Keratinocyte (primary cell): Measurements from ENCODE around the gene PRR13. TPM values are rescaled to one million over a fixed set of nuclear protein-coding genes. Genes with fewer than 3 reads are reported as not detected.
"Not testable (repeated sequence)": the region's sequence is repeated elsewhere in the genome, so short reads cannot be mapped to it uniquely, and the experiment has no call there.

Experiments
- DNase-seq: peaks from one replicate; pipeline ENCODE4 v3.0.0-alpha.2; 2011; ENCODE audit warnings: low read depth, missing footprints, low spot score
- FAIRE-seq: peaks from 2 replicates; lab custom pipeline; 2011; peaks lifted over from hg19 to GRCh38; lab: Jason Lieb, UNC
- H2AFZ ChIP-seq: 2 replicates; pipeline ENCODE4 v1.6.0; 2012; ENCODE audit warnings: low read length, control low read depth, inconsistent platforms; ENCODE audit not compliant: control insufficient read depth
- H3K27ac ChIP-seq: 2 replicates; pipeline ENCODE4 v1.5.1; 2011; ENCODE audit warnings: low read length; ENCODE audit not compliant: control insufficient read depth, insufficient read depth
- H3K27me3 ChIP-seq: 3 replicates; pipeline ENCODE4 v1.6.0; 2011; ENCODE audit warnings: low read length; ENCODE audit not compliant: control insufficient read depth, insufficient read depth; ENCODE audit errors: extremely low read depth
- H3K36me3 ChIP-seq, 2 experiments: 2 replicates in 1 of 2; 3 replicates in 1 of 2; pipeline ENCODE4 v1.5.1; 2011; ENCODE audit warnings: low read length in 2 of 2, mild to moderate bottlenecking in 1 of 2; ENCODE audit not compliant: control insufficient read depth in 2 of 2, insufficient read depth in 2 of 2; ENCODE audit errors: extremely low read depth in 1 of 2
- H3K4me1 ChIP-seq: 3 replicates; pipeline ENCODE4 v1.5.1; 2011; ENCODE audit warnings: low read length; ENCODE audit not compliant: control insufficient read depth, insufficient read depth; ENCODE audit errors: extremely low read depth
- H3K4me2 ChIP-seq: 3 replicates; pipeline ENCODE4 v1.6.0; 2011; ENCODE audit warnings: low read depth, low read length; ENCODE audit not compliant: control insufficient read depth, insufficient read depth; ENCODE audit errors: extremely low read depth
- H3K4me3 ChIP-seq, 3 experiments: fragments of 200-600 bp in 1 of 3; sonication (generic) in 1 of 3; 2 replicates in 2 of 3; 3 replicates in 1 of 3; pipeline ENCODE4 v1.5.1; 2011 to 2016; ENCODE audit warnings: low read length in 3 of 3, mild to moderate bottlenecking in 3 of 3, control low read depth in 2 of 3, inconsistent platforms in 1 of 3, low read depth in 1 of 3, mixed read lengths in 1 of 3, mixed run types in 1 of 3, moderate library complexity in 1 of 3; ENCODE audit not compliant: control insufficient read depth in 2 of 3, insufficient read depth in 2 of 3; ENCODE audit errors: extremely low read depth in 1 of 3
- H3K79me2 ChIP-seq: 2 replicates; pipeline ENCODE4 v1.6.0; 2012; ENCODE audit warnings: low read length; ENCODE audit not compliant: control insufficient read depth, insufficient read depth
- H3K9ac ChIP-seq: 3 replicates; pipeline ENCODE4 v1.6.0; 2011; ENCODE audit warnings: low read length; ENCODE audit not compliant: control insufficient read depth, insufficient read depth; ENCODE audit errors: extremely low read depth
- H3K9me1 ChIP-seq: 3 replicates; pipeline ENCODE4 v1.6.0; 2011; ENCODE audit warnings: low read length; ENCODE audit not compliant: control insufficient read depth, insufficient read depth; ENCODE audit errors: extremely low read depth
- H3K9me3 ChIP-seq: 2 replicates; pipeline ENCODE4 v1.5.1; 2012; ENCODE audit warnings: low read depth, low read length; ENCODE audit not compliant: control insufficient read depth
- H4K20me1 ChIP-seq: 3 replicates; pipeline ENCODE4 v1.6.0; 2011; ENCODE audit warnings: low read length; ENCODE audit not compliant: control insufficient read depth, insufficient read depth; ENCODE audit errors: extremely low read depth
- CTCF ChIP-seq, 3 experiments: IDR thresholded peaks in 1 of 3; conservative IDR thresholded peaks in 1 of 3; optimal IDR thresholded peaks in 1 of 3; 2 replicates in 2 of 3; 3 replicates in 1 of 3; pipeline versions ENCODE3 to v1.5.1; 2011; ENCODE audit warnings: low read length in 3 of 3, mild to moderate bottlenecking in 3 of 3, moderate library complexity in 2 of 3, control low read depth in 1 of 3, inconsistent platforms in 1 of 3; ENCODE audit not compliant: insufficient read depth in 2 of 3; ENCODE audit errors: extremely low read depth in 1 of 3
- EZH2 ChIP-seq: IDR thresholded peaks from one replicate; pipeline ENCODE4 v1.6.1; 2012; ENCODE audit warnings: inconsistent platforms, mild to moderate bottlenecking, low read length, moderate library complexity
- dilution Hi-C: fragments of 300-500 bp; cut with MboI; formaldehyde crosslinking; loops from one replicate; pipeline ENCODE4 v1.7.0; 2020; ENCODE audit warnings: low sequenced_read_pairs; ENCODE audit not compliant: extremely low pct_ligation_motif_present
- polyA plus RNA-seq, 5 experiments: library from polyadenylated mRNA; depleted of rRNA in 3 of 5; stranded (reverse) in 3 of 5; stranded (forward) in 1 of 5; unstranded in 1 of 5; fragments of >200 nt; gene quantifications; 1 replicate in 1 of 5; 2 replicates in 3 of 5; 3 replicates in 1 of 5; pipeline versions ENCODE4 v1.2.1 to v1.2.3, GENCODE V29; 2011 to 2012; ENCODE audit warnings: missing spikeins in 2 of 5, low read depth in 1 of 5, low replicate concordance in 1 of 5

PRR13 gene
- polyA plus RNA-seq, 1 donor (not counting 4 experiments of a cell fraction or from before 2014, with no cell fraction given) = 104 TPM

GRCh38 chr12:53443955-53444354 lies 2.4 kb downstream of the PRR13 start:
- Histone ChIP-seq H3K4me3 (no peak overlapping the region), H3K4me2 (no peak overlapping the region), H3K79me2 (peaks cover 26% of the 10 kb centered on the region)

GRCh38 chr12:53444593-53445325 lies 3.2 kb downstream of the PRR13 start:
- Histone ChIP-seq H3K4me1 (peaks cover 13% of the 10 kb centered on the region), H3K79me2 (peaks cover 26% of the 10 kb centered on the region), H3K36me3 (peaks cover 16 to 21% of the 10 kb centered on the region in 2 experiments)
- DNase-seq, H3K4me3 ChIP-seq, H3K4me2 ChIP-seq, H2AFZ ChIP-seq, H4K20me1 ChIP-seq, H3K27me3 ChIP-seq, H3K9me3 ChIP-seq, H3K27ac ChIP-seq, dilution Hi-C loops, H3K9me1 ChIP-seq, FAIRE-seq, H3K9ac ChIP-seq: not testable (repeated sequence)

More at GRCh38 chr12:53443955-53444354, 2.4 kb downstream of the PRR13 start:
- Histone ChIP-seq H3K4me1 (peaks cover 13% of the 10 kb centered on the region), H3K9me1 (peaks cover 2% of the 10 kb centered on the region), H3K27ac (no peak overlapping the region), H2AFZ (no peak overlapping the region), H3K9me3 (no peaks in the 10 kb centered on the region), H3K36me3 (peaks cover 16 to 21% of the 10 kb centered on the region in 2 experiments), H3K27me3 (no peaks in the 10 kb centered on the region), H4K20me1 (no peaks in the 10 kb centered on the region), H3K9ac (no peak overlapping the region)
- FAIRE-seq (no peak), DNase-seq (no peak)
- no peak for TF ChIP-seq CTCF (optimal IDR thresholded peaks at IDR 0.05 in 1 of 3, IDR thresholded peaks at IDR 0.05 in 1 of 3, conservative IDR thresholded peaks at IDR 0.05 in 1 of 3; ENCODE audit: extremely low read depth in 1 of 3, insufficient read depth in 2 of 3, low read length in 3 of 3)
- no peak for TF ChIP-seq EZH2
- dilution Hi-C loops = no loop called here
